ENCODE results near the gene UBQLN1. TPM values are rescaled to one million over a fixed set of nuclear protein-coding genes. Genes with fewer than 3 reads are reported as not detected.

UBQLN1 gene
- total and polyA plus RNA-seq, 9 of the 15 experiments (the other 6 are each of a cell fraction or from before 2014, with no cell fraction given) = 7.5 to 120 (median 52.8) TPM

DNA sequence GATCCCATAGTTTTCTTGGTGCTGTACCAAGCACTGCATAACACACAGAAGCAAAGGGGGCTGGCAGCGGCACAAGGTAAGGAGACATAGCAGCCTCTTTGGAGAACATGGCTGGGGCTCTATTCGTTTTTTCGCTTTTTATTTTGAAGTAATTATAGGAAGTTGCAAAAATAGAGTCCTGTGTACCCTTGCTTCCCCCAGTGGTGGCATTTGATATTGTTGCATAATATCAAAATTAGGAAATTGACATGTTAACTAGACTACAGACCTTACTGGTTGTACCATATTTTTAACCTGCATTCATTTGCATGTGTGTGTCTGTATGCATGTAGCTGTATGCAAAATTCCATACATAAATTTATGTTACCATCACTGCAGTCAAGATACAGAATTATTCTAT lies 6.6 kb upstream of the UBQLN1 start (continued):
- TF ChIP-seq ZBTB40 (IDR thresholded peaks at IDR 0.05) = no peak
- no peak for TF ChIP-seq ZBTB40 (CRISPR knock-in tag; IDR thresholded peaks at IDR 0.05)
- no peak for TF ChIP-seq PTTG1 (tag; IDR thresholded peaks at IDR 0.05; ENCODE audit: low read depth)
- no peak for TF ChIP-seq NFIC (IDR thresholded peaks at IDR 0.05)
- TF ChIP-seq CEBPG (CRISPR knock-in tag; IDR thresholded peaks at IDR 0.05) = no peak
- TF ChIP-seq CEBPG (tag; conservative IDR thresholded peaks at IDR 0.05 in 1 of 2, IDR thresholded peaks at IDR 0.05 in 1 of 2) = 0 out of 4 replicates have a peak, but pooled peaks of 1 of the 2 experiments have one; percentile 28
- TF ChIP-seq ZNF507 (tag; conservative IDR thresholded peaks at IDR 0.05) = no peak
- TF ChIP-seq CEBPB (tag; IDR thresholded peaks at IDR 0.05) = peak; percentile 51; the same call in 1 of the 2 replicates
- no peak for TF ChIP-seq ZNF24 (IDR thresholded peaks at IDR 0.05)
- TF ChIP-seq, protein P1, sequence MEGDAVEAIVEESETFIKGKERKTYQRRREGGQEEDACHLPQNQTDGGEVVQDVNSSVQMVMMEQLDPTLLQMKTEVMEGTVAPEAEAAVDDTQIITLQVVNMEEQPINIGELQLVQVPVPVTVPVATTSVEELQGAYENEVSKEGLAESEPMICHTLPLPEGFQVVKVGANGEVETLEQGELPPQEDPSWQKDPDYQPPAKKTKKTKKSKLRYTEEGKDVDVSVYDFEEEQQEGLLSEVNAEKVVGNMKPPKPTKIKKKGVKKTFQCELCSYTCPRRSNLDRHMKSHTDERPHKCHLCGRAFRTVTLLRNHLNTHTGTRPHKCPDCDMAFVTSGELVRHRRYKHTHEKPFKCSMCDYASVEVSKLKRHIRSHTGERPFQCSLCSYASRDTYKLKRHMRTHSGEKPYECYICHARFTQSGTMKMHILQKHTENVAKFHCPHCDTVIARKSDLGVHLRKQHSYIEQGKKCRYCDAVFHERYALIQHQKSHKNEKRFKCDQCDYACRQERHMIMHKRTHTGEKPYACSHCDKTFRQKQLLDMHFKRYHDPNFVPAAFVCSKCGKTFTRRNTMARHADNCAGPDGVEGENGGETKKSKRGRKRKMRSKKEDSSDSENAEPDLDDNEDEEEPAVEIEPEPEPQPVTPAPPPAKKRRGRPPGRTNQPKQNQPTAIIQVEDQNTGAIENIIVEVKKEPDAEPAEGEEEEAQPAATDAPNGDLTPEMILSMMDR (IDR thresholded peaks at IDR 0.05 in 2 of 3, conservative IDR thresholded peaks at IDR 0.05 in 1 of 3; ENCODE audit: insufficient read depth in 2 of 3, low read depth in 1 of 3, low read length in 3 of 3) = peak in 1 of 3 experiments; percentile 32; a peak in 2 of 6 replicates
- TF ChIP-seq ARNT (IDR thresholded peaks at IDR 0.05) = no peak

Data from K562 (cell line).